Uterus (tissue), 4 donors: ENCODE measurements around the gene CST6. TPM values are rescaled to one million over a fixed set of nuclear protein-coding genes. Genes with fewer than 3 reads are reported as not detected.

ENCODE experiments used
- DNase-seq, 2 donors: peaks; one replicate each; pipeline ENCODE4 v3.0.0-alpha.2; 2019 to 2020
- H3K27ac ChIP-seq, 2 donors: fragments of 200-600 bp; sonication (generic); 1 replicate in 1 of 2; 2 replicates in 1 of 2; pipeline ENCODE4 v1.5.1; 2016 to 2018
- H3K27me3 ChIP-seq, 2 donors: fragments of 200-600 bp; sonication (generic); one replicate each; pipeline ENCODE4 v1.5.1; 2018 to 2019; ENCODE audit warnings: control low read depth in 1 of 2
- H3K36me3 ChIP-seq, 2 donors: fragments of 200-600 bp; sonication (generic); one replicate each; pipeline ENCODE4 v1.5.1; 2019; ENCODE audit warnings: control low read depth in 1 of 2
- H3K4me1 ChIP-seq, 2 donors: fragments of 200-600 bp; sonication (generic); one replicate each; pipeline ENCODE4 v1.5.1; 2018 to 2019; ENCODE audit warnings: control low read depth in 1 of 2
- H3K4me3 ChIP-seq, 2 donors: fragments of 200-600 bp; sonication (generic); 1 replicate in 1 of 2; 2 replicates in 1 of 2; pipeline ENCODE4 v1.5.1; 2018 to 2019; ENCODE audit warnings: mild to moderate bottlenecking in 1 of 2
- H3K9me3 ChIP-seq, 2 donors: fragments of 200-600 bp; sonication (generic); one replicate each; pipeline ENCODE4 v1.5.1; 2019; ENCODE audit warnings: control low read depth in 1 of 2
- POLR2A ChIP-seq, 2 donors: fragments of 450-650 bp; IDR thresholded peaks; one replicate each; pipeline ENCODE4 v1.6.1; 2016; ENCODE audit warnings: antibody characterized with exemption in 2 of 2, mild to moderate bottlenecking in 1 of 2, moderate library complexity in 1 of 2
- intact Hi-C: fragments of 100-400 bp; cut with DNase I; formaldehyde crosslinking; loops from one replicate; pipeline ENCODE4 v1.15.1; 2023; ENCODE audit warnings: low total_unique reads
- total RNA-seq, 4 donors: library from RNA; depleted of rRNA in 3 of 4; stranded (reverse); fragments of >200 nt in 3 of 4; gene quantifications; one replicate each; pipeline versions ENCODE4 v1.1.0 to v1.2.4, GENCODE V29; 2014 to 2023
- TF ChIP-seq, protein P1 (sequence below), 4 experiments: fragments of 200-600 bp in 2 of 4; fragments of 450-650 bp in 2 of 4; sonication (generic) in 2 of 4; IDR thresholded peaks; one replicate each; pipeline ENCODE4 v1.5.1; 2016 to 2019; ENCODE audit warnings: antibody characterized with exemption in 4 of 4, mild to moderate bottlenecking in 2 of 4, moderate library complexity in 1 of 4
- donor health status: DM: yes; HTN: yes; CAD: no.

Gene CST6
- total RNA-seq, 4 donors from 2014 or later = 0.59 TPM; not detected in 3

DNA sequence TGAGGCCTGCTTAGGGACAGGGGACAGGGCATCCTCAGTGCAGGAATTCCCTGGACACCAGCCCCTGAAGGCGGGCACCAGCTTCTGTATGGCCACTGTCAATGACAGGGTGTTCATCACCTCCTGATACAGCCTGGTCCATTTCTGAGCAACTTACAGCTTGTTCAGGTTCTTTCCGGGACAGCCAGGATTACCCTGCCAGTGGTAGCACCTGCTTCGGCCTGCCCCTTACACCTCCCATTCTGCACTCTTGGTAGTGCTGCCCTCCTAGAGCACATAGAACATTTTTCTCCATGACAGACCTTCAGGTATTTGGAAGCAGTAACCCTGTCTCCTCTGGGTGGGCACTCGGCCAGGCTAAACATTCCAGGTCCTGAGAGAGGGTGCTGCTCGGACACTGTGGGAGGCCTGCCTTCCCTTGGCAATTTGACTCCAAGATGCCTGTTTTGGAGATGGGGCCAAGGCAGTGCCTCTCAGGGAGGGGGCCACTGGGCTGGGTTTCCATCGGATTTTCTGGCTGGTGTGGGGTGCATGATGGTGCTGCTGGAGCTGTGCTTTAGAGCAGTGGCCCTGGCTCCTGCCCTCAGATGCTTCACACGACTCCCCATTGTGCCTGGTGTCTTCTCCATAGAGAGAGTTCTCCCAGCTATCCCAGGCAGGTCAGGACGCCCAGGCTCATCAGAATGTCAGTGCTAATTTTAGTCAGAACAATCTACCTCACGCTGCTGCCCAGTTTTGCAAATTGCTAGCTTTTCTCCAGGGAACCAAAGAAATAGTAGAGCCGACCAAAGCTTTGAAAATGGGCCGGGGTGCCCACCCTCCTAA, 35.9 kb downstream of the CST6 start:
- no peak for DNase-seq
- Histone ChIP-seq H3K36me3 (no peaks in the 10 kb centered on the region), H3K9me3 (no peaks in the 10 kb centered on the region), H3K27ac (no peak overlapping the region), H3K4me1 (peaks cover 0 to 4% of the 10 kb centered on the region in 2 donors), H3K27me3 (no peaks in the 10 kb centered on the region), H3K4me3 (no peak overlapping the region)
- intact Hi-C loops = no loop called here
- TF ChIP-seq POLR2A (IDR thresholded peaks at IDR 0.05) = no peak
- TF ChIP-seq, protein P1, sequence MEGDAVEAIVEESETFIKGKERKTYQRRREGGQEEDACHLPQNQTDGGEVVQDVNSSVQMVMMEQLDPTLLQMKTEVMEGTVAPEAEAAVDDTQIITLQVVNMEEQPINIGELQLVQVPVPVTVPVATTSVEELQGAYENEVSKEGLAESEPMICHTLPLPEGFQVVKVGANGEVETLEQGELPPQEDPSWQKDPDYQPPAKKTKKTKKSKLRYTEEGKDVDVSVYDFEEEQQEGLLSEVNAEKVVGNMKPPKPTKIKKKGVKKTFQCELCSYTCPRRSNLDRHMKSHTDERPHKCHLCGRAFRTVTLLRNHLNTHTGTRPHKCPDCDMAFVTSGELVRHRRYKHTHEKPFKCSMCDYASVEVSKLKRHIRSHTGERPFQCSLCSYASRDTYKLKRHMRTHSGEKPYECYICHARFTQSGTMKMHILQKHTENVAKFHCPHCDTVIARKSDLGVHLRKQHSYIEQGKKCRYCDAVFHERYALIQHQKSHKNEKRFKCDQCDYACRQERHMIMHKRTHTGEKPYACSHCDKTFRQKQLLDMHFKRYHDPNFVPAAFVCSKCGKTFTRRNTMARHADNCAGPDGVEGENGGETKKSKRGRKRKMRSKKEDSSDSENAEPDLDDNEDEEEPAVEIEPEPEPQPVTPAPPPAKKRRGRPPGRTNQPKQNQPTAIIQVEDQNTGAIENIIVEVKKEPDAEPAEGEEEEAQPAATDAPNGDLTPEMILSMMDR (IDR thresholded peaks at IDR 0.05) = no peak

DNA sequence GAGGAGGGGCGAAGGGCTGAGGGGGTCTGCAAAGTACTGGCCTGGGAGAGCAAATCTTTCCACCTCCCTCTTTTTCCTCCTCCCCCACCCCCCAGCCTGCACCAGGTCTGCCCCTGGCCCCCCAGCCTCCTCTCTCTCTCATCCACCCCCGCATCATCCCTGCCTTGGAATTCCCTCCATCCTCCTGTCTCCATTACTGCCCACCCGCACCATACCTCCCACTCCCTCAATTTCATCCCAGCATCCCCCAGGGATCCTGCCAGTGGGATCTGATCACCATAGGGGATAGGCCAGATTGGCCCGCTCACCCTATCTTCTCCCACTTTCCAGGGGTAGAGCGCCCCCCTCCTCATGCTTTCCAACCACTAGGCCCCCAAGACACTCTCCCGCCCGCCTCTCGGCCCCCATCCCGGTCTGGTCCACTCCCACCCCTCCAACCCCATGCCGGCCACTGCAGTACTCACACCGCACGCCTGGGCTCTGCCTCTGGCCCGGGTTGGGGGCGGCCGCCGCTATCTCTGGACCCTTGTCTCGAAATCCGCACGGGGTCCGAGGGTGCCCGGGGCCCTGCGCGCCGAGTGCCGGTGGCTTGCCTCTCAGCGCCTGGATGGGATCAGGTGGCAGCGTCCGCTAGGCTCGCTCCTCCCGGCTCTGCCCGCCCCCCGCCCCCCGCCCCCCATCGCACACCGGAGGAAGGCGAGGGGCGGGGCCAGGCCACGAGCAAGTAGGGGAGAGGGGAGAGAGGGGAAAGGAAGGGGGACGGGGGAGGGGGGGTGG, 36.9 kb downstream of the CST6 start, which contains the start of gene GAL3ST3:
Gene GAL3ST3 (minus strand): TSS at position 615 of the 777 bp plus-strand sequence. CDS start 3,746 bp downstream, outside the sequence.
- DNase-seq = no peak
- Histone ChIP-seq H3K4me1 (peaks cover 0 to 14% of the 10 kb centered on the region in 2 donors), H3K9me3 (no peaks in the 10 kb centered on the region), H3K4me3 (peak within 1 kb of the TSS; percentile 17), H3K36me3 (no peaks in the 10 kb centered on the region), H3K27me3 (no peaks in the 10 kb centered on the region), H3K27ac (no peak within 1 kb of the TSS)
- TF ChIP-seq POLR2A (IDR thresholded peaks at IDR 0.05) = no peak
- TF ChIP-seq, protein P1 (IDR thresholded peaks at IDR 0.05) = no peak
- intact Hi-C loops = no loop called here

DNA sequence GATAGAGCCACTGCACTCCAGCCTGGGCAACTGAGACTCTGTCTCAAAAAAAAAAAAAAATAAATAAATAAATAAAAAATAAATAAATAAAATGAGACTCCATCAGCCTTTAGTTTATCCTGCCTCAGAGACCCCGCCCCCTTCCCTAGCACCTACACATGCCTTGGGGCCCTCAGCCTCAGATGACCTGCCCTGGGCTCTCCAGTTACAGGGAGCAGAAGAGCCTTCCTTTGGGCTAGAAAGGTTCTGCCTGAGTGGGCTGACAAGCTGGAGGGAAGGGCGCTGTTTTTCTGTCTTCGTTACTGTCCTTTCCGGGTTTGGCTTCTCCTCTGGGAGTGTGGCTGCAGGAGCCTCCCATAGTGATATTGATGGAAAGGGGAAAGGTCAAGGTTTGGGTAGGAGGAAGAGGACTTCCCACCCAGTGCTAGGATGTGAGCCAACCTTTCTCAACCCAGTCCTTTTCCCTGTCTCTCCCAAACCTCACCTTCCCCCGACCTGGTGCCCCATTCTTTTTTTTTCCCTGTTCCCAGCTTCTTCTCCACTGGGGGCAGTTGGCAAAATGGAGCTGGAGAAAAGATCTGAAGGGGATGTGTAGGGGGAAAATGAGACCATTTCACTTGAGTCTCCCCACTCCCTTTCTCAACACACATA, 38.9 kb downstream of the CST6 start:
- DNase-seq = no peak
- Histone ChIP-seq H3K27me3 (no peaks in the 10 kb centered on the region), H3K36me3 (no peaks in the 10 kb centered on the region), H3K4me3 (no peak overlapping the region), H3K27ac (peak overlapping the region; percentile 90 to 93), H3K9me3 (no peaks in the 10 kb centered on the region), H3K4me1 (peaks cover 0 to 15% of the 10 kb centered on the region in 2 donors)
- intact Hi-C loops = no loop called here
- TF ChIP-seq POLR2A (IDR thresholded peaks at IDR 0.05) = no peak
- TF ChIP-seq, protein P1 (IDR thresholded peaks at IDR 0.05) = no peak

DNA sequence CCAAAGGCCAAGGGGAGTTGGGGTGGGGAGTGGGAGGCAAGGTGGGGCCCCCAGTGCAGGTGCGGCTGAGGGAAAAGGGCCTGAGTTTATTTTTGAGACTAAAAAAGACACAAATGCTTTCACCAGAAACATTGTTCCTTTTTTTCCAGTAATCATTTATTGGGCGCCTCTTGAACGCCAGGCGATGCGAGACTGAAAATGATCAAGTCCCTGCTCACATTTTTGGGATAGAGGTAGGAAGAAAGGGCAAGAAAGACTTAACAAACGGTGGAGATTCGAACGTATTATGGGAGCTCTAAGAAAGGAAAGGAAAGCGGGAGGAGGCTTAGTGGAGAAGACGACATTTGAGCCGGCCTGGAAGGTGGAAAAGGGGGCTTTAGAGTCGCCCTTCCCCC, 39.6 kb downstream of the CST6 start:
- Histone ChIP-seq H3K4me1 (peaks cover 0 to 15% of the 10 kb centered on the region in 2 donors), H3K27me3 (no peaks in the 10 kb centered on the region)
- intact Hi-C loops = no loop called here

More for the DNA sequence above, 39.6 kb downstream of the CST6 start:
- Histone ChIP-seq H3K9me3 (no peaks in the 10 kb centered on the region), H3K4me3 (peak overlapping the region; percentile 82 to 96), H3K36me3 (no peaks in the 10 kb centered on the region), H3K27ac (peak overlapping the region; percentile 90 to 93)
- no peak for TF ChIP-seq POLR2A (IDR thresholded peaks at IDR 0.05)
- TF ChIP-seq, protein P1 (IDR thresholded peaks at IDR 0.05) = no peak
- DNase-seq = no peak
